GM18517 (cell line): ENCODE results near the gene TJP1.
"Not testable (repeated sequence)": the region's sequence is repeated elsewhere in the genome, so short reads cannot be mapped to it uniquely, and the experiment has no call there.

Experiments used
- ATAC-seq: cut with Tn5 transposase; IDR thresholded peaks from one replicate; pipeline ENCODE4 v1.9.1; 2021; ENCODE audit warnings: mild to moderate bottlenecking, moderate library complexity; ENCODE audit not compliant: unreplicated experiment

Gene TJP1

GRCh38 chr15:29756358-29757267, 65.7 kb downstream of the TJP1 start:
- ATAC-seq: no peak

- ATAC-seq: not testable (repeated sequence)
Observed at GRCh38 chr15:29754009-29754408, 68.3 kb downstream of the TJP1 start.

DNA sequence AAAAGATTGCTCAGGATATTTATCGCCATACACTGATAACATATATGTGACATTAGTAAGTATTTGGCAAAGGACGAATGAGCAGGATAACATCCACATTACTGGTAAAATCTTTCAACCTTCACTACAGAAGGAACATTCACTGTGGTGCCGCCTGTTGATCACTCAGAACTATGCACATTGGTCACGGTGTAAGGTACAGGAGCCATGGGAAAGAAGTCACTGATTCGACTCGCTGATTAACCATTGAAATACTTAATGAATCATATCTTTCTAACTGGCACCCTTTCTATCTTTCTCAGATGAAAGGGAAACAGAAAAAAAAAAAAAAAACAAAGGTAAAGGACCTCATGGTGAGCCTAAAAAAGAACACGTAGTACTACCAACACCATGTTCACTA, 68.8 kb downstream of the TJP1 start:
- no peak for ATAC-seq

DNA sequence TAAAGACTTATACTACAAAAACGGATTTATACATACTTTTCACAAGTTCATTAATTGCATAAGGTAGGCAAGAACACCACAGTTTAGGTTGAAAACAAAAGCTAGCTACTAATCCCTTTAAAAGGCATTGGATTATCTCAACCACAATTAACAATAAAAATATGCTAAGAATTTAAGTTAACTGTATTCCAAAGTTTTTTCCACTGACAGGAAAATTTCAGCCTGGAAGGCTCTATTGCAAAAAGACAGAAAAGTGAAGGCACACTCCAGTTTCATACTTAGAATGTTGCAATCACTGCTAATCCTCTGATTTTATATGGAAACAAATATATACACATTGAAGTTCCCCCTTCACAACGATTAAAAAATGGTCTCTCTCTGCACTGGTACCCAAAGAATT, 71.5 kb downstream of the TJP1 start:
- ATAC-seq: no peak

- no peak for ATAC-seq
Observed at GRCh38 chr15:29749365-29750086, 72.7 kb downstream of the TJP1 start.

DNA sequence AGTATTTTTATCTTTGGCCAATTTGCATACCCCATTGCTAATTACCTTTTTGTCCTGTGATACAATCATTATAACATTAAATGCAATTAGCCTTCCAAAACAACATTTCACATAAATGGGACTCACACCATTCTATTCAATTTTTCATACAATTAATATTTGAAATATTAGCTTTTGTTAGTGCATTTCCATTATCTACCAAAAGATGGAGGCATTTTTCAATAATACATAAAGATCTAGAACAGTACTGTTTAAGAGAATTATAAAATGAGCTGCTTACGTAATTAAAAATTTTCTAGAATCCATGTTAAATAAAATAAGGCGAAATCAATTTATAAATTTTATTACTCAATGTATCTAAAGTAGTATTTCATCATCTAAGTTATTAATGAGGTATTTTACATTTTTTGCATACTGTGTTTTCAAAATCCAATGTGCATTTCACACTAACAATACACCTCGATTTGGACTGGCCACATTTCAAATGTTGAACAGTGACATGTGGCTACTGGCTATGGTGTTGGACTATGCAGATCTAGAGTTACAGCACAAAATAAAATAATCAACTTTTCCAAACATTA, 74.3 kb downstream of the TJP1 start:
- no peak for ATAC-seq

- no peak for ATAC-seq
Observed at GRCh38 chr15:29743475-29743874, 78.8 kb downstream of the TJP1 start.

GRCh38 chr15:29740692-29741311, 81.5 kb downstream of the TJP1 start:
- no peak for ATAC-seq

- ATAC-seq: no peak
Observed at GRCh38 chr15:29736744-29737020, 85.6 kb downstream of the TJP1 start.

DNA sequence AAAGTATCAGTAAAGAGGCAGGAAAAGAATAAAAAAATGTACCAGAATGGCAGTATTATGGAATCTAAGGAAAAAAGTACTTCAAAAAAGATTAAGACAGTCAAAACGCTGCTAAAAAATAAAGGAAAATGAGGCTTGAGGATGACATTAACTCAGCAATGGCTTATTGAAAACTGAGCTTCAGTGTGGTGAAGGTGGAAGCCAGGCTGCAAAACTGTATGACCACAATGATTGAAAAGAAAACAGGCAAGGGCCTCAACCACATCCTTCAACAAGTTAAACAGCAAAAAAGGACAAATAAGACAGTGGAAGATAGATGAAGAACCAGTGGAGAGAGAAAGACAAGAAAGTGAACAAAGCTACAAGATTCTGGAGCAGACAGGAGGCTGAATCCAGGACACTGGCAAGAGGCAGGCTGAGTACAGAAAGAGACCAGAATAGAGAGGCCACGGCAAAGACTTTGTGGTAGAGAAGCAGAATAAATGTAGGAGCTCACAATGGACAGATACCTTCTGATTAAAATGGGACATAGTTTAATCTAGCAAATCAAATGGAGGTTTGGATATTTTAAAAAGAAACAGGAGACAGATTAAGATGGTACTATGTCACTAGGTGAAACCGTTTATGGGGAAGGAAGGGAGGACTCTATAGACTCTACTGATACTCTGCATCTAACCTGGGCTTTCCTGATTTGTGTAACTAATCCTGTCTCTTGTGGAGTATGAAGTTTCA, 86.1 kb downstream of the TJP1 start:
- no peak for ATAC-seq

DNA sequence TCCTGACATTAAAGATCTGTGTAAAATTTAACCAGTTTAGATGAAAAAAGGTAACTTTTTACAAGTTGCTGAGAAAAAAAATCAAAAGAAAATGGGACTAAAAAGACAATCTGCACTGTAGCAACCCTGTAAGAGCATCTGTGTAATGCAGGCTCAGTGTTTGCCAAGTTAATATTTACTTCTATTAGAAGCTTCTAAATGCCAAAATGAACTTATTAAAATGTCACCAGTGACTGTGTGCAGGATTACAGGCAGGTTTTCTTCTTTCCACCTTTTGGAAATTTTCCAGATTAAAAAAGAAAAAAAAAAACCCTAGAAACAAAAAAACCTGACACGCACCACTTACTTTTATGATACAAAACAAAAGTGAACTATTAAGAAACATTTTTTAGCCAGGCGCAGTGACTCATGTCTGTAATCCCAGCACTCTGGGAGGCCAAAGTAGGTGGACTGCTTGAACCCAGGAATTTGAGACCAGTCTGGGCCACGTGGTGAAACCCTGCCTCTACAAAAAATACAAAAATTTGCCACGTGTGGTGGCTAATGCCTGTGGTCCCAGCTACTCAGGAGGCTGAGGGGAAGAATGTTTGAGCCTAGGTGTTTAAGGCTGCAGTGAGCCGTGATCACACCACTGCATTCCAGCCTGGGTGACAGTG, 87.2 kb downstream of the TJP1 start:
- no peak for ATAC-seq

DNA sequence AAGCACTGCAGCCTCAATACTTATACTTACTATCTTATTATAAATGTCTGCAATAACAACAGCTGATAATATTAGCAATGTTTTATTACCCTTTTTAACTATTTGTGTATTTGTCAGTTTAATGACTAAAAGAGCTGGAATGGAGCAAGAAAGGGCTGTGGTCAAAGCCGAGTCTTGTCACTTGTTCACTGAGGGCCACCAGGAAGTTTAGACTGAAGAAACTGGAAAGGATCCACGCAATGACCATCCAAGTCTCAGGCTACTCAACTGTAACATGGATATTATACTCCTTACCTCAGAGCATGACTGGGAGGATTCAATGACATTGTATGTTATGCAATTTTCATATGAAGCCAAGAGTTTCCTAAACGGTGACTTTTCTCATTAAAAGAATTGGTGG, 90.4 kb downstream of the TJP1 start:
- ATAC-seq: no peak

- ATAC-seq: not testable (repeated sequence)
Observed at GRCh38 chr15:29730471-29730870, 91.8 kb downstream of the TJP1 start.

GRCh38 chr15:29728418-29728817, 93.8 kb downstream of the TJP1 start:
- ATAC-seq: no peak

DNA sequence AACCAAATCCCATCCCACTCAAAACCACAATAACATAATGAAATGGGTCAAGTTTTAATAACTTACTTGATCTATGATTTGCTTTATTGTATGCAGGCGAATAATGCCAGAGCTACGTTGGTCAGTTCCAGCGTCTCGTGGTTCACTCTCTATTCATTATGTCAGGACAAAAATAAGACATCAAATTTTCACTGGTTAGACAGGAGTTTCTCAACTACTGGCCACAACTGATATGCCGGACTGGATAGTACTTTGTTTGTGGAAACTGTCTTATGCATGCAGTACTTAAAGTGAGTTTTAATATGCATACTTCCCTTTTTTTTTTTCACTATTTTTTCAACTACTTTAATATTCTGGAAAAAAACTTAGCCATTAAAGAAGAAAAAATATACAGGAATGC, 94.4 kb downstream of the TJP1 start:
- ATAC-seq: no peak

DNA sequence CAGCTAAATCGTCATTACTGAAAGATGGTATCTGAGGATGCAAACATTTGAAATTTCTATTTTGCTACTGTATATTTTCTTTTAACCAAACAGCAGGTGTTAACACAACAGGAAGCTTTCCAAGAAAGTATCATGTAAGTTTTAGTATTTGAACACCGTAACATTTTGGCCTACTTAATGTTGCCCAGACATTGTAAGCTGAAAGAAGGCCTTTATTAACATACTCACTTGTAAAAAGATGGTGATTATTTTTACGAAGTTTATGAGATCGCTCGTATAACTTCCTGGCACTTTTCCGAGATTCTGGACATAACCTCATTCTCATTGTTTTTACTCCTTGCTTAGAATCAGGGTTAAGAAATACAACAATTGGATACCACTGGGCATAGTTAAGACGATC, 95.7 kb downstream of the TJP1 start:
- ATAC-seq: no peak

GRCh38 chr15:29724026-29724425, 98.2 kb downstream of the TJP1 start:
- ATAC-seq: no peak

DNA sequence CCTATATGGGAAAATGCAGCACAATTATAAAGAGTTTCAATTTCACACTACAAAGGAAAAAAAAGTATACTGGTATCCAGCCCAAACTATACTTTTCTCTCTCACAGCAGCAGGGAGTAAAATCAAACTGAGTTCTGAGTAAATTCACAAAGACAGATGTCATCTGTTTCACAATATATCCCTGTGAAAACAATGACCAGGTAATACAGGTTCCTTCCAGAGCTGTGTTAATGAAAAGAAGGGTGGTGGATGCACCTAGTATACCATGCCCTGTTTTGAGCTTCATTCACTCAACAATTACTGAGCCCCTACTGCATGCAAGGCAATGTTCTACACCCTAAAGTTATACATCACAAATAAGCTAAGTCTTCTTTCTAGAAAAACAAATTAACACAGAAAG, 108.5 kb downstream of the TJP1 start:
- no peak for ATAC-seq

DNA sequence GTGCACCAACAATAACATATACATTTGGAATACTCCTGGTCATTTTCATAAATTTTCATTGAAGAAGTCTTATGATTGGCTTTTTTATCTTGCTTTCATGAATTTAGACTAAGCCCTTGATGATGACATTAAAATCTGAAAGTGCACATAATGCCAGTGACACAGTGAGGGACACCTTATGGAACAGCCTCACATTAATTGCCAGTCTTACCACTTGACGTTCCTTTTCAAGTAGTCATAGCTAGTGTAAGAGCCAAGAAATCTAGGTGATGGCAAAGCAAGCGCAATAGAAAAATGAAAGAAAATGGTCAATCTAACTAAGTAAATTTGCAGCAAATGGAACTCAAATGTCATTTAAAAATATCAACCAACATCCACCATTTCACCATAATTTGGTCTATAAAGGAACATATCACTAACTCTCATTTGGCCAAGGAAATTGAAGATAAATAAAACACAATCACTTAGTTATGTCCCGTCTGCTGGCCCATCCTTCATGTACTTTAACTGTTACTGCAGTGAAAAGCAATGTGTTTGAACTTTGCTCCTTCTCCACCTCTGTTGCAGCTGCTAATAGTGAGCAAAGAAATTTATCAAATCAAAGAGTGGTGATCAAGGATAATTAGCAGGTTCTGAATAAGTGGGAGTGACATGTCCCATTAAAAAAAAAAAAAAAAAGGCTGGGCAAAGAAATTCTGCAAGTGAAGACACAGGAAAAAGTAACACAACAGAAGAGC, 110.0 kb downstream of the TJP1 start:
- no peak for ATAC-seq

DNA sequence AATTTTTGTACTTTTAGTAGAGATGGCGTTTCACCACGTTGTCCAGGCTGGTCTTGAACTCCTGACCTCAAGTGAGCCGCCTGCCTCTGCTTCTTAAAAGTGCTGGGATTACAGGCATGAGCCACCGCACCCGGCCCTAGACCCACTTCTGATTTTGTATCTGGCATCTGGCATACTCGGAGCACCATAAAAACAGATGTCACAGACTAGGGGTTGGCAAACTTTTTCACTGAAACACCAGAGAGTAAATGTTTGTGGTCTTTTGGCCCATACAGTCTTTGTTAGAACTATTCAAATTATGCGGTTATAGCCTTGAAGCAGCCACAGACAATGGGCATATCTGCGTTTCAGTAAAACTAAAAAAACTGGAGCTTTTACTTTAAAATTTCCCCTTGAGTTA, 110.7 kb downstream of the TJP1 start:
- ATAC-seq: no peak
